HG02981 (cell line): ENCODE measurements around the gene GUCD1.
"Not testable (repeated sequence)": the region's sequence is repeated elsewhere in the genome, so short reads cannot be mapped to it uniquely, and the experiment has no call there.

Experiments used
- ATAC-seq: cut with Tn5 transposase; IDR thresholded peaks from one replicate; pipeline ENCODE4 v1.9.1; 2021; ENCODE audit warnings: mild to moderate bottlenecking, moderate library complexity; ENCODE audit not compliant: unreplicated experiment

GUCD1 gene

GRCh38 chr22:24554313-24555164, at the start of gene GUCD1:
Gene GUCD1 (minus strand): TSS chr22:24555138. CDS start chr22:24554991, 147 bp downstream.
- no peak for ATAC-seq

- ATAC-seq = not testable (repeated sequence)
Observed at GRCh38 chr22:24603770-24604629, 49.1 kb upstream of the GUCD1 start.

GRCh38 chr22:24602847-24603769, 48.2 kb upstream of the GUCD1 start, which contains the start of gene GGT1:
Gene GGT1 (plus strand): TSS chr22:24603193. CDS start chr22:24611082, 7,889 bp downstream.
- not testable (repeated sequence) for ATAC-seq

- ATAC-seq = not testable (repeated sequence)
Observed at GRCh38 chr22:24602105-24602749, 47.3 kb upstream of the GUCD1 start.

- ATAC-seq = no peak
Observed at GRCh38 chr22:24601217-24602104, 46.5 kb upstream of the GUCD1 start.

GRCh38 chr22:24599958-24600715, 45.2 kb upstream of the GUCD1 start:
- ATAC-seq = not testable (repeated sequence)

GRCh38 chr22:24599514-24599913, 44.6 kb upstream of the GUCD1 start:
- no peak for ATAC-seq

- not testable (repeated sequence) for ATAC-seq
Observed at GRCh38 chr22:24597076-24597475, 42.1 kb upstream of the GUCD1 start.

- ATAC-seq = no peak
Observed at GRCh38 chr22:24595863-24596262, 40.9 kb upstream of the GUCD1 start.

GRCh38 chr22:24595228-24595627, 40.3 kb upstream of the GUCD1 start:
- no peak for ATAC-seq

GRCh38 chr22:24594569-24595120, 39.7 kb upstream of the GUCD1 start:
- no peak for ATAC-seq

GRCh38 chr22:24593836-24594568, 39.1 kb upstream of the GUCD1 start:
- no peak for ATAC-seq

GRCh38 chr22:24593559-24593835, 38.6 kb upstream of the GUCD1 start:
- not testable (repeated sequence) for ATAC-seq

GRCh38 chr22:24592851-24593558, 38.1 kb upstream of the GUCD1 start, which contains the start of gene LRRC75B:
Gene LRRC75B (minus strand): TSS chr22:24593073. CDS start chr22:24593039, 34 bp downstream.
- ATAC-seq = peak; percentile 65

- ATAC-seq = no peak
Observed at GRCh38 chr22:24592058-24592850, 37.3 kb upstream of the GUCD1 start.

- ATAC-seq = no peak
Observed at GRCh38 chr22:24591286-24591830, 36.4 kb upstream of the GUCD1 start.
